Measurements from ENCODE around the gene SLC23A2.

Gene SLC23A2

DNA sequence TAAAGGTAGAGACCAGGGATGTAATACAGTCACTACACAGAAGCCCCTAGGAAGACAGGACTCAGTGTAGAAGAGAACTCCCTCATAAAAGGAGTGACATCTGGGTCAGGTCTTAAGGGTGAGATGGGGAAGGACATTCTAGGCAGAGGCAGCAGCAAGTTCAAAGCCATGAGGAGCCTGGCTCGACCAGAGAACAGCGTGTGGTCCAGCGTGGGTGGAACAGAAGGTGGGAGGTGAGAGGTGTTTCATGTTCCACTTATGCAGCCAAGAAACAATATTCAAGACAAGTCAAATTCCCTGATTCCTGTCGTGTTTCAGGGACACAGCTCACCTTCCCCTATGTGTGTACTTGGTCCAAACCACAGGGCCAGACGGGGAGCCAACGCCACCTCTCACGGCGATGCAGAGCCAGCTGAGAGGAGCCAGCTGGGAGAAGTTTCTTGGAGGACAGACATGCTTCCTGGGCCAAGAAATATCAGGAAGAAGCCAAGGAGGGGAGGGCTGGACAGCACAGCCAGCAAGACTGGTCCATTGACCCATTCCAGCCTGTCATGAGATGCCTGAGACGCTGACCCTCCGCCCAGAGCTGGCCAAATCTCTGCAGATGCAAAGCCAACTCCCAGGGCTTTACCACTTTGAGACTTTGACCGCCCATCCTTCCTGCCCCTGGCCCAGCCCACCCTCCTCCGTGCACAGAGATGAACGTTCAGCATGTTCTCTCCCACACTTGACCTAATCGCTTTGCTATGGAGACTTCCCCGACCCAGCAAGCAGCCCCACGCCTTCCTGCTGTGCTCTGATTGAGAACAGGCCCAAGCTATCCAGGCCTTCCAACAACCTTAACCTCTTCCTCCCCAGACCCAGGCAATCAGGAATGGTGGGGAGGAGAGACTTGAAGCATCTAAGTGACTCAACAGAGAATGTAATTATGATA lies 165.8 kb downstream of the SLC23A2 start:
- TF ChIP-seq TAF1 (IDR thresholded peaks at IDR 0.05; ENCODE audit: borderline replicate concordance, insufficient read depth, low read length) = no peak
- TF ChIP-seq, protein P1, sequence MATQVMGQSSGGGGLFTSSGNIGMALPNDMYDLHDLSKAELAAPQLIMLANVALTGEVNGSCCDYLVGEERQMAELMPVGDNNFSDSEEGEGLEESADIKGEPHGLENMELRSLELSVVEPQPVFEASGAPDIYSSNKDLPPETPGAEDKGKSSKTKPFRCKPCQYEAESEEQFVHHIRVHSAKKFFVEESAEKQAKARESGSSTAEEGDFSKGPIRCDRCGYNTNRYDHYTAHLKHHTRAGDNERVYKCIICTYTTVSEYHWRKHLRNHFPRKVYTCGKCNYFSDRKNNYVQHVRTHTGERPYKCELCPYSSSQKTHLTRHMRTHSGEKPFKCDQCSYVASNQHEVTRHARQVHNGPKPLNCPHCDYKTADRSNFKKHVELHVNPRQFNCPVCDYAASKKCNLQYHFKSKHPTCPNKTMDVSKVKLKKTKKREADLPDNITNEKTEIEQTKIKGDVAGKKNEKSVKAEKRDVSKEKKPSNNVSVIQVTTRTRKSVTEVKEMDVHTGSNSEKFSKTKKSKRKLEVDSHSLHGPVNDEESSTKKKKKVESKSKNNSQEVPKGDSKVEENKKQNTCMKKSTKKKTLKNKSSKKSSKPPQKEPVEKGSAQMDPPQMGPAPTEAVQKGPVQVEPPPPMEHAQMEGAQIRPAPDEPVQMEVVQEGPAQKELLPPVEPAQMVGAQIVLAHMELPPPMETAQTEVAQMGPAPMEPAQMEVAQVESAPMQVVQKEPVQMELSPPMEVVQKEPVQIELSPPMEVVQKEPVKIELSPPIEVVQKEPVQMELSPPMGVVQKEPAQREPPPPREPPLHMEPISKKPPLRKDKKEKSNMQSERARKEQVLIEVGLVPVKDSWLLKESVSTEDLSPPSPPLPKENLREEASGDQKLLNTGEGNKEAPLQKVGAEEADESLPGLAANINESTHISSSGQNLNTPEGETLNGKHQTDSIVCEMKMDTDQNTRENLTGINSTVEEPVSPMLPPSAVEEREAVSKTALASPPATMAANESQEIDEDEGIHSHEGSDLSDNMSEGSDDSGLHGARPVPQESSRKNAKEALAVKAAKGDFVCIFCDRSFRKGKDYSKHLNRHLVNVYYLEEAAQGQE (IDR thresholded peaks at IDR 0.05; ENCODE audit: insufficient read depth in 1 of 2, low read depth in 2 of 2, low read length in 2 of 2) = peak in 1 of 2 experiments; percentile 37; a peak in 1 of 4 replicates
- TF ChIP-seq SIN3A (IDR thresholded peaks at IDR 0.05; ENCODE audit: borderline replicate concordance, insufficient read depth, low read length) = no peak

DNA sequence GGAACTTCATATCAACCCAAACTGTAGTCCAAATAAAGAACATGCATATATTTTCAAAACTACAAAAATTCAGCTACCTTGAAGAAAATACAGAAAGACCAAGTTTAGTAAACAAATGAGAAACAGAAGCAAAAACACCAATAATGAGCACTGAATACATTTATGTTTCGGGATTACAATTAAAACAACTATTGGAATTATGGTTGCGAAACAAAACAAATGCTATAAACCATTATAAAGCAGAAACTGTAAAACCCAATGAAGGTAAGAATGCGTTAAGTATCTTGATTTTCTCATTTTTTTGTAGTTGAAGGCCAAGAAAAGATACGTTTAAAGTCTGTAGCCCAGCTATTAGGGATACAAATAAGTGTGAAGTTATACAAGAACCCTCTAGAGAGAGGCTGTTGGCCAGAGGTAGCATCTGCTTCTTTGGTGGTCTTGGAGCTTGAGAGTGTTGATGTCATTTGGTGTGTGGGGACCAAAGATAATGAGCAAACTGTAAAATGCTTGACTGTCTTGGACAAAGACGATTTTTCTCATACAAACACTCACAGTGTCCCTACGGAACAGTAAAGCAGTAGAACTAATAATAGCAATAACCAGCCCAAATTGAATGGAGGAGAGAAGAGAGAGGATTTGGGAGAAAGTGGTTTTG lies 168.1 kb downstream of the SLC23A2 start:
- TF ChIP-seq FOXP2 (optimal IDR thresholded peaks at IDR 0.05; ENCODE audit: borderline replicate concordance, extremely low read depth, extremely low read length, insufficient read depth) (no peak), POLR2AphosphoS5 (IDR thresholded peaks at IDR 0.05; ENCODE audit: low read depth, low read length) (no peak), TAF1 (IDR thresholded peaks at IDR 0.05; ENCODE audit: borderline replicate concordance, insufficient read depth, low read length) (no peak), SIN3A (IDR thresholded peaks at IDR 0.05; ENCODE audit: borderline replicate concordance, insufficient read depth, low read length) (no peak)
- TF ChIP-seq, protein P1 (IDR thresholded peaks at IDR 0.05; ENCODE audit: insufficient read depth in 1 of 2, low read depth in 2 of 2, low read length in 2 of 2) = no peak

DNA sequence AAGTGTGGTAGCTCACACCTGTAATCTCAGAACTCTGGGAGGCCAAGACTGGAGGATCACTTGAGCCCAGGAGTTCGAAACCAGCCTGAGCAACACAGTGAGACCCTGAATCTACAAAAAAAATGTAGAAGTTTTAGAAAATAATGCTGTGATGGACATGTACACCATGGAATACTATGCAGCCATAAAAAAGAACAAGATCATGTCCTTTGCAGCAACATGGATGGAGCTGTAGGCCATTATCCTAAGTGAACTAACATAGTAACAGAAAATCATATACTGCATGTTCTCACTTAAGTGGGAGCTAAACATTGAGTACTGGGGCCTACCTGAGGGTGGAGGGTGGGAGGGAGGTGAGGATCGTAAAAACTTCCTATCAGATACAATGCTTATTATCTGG lies 168.8 kb downstream of the SLC23A2 start:
- TF ChIP-seq POLR2AphosphoS5 (IDR thresholded peaks at IDR 0.05; ENCODE audit: low read depth, low read length) (no peak), SIN3A (IDR thresholded peaks at IDR 0.05; ENCODE audit: borderline replicate concordance, insufficient read depth, low read length) (no peak), TAF1 (IDR thresholded peaks at IDR 0.05; ENCODE audit: borderline replicate concordance, insufficient read depth, low read length) (no peak), FOXP2 (optimal IDR thresholded peaks at IDR 0.05; ENCODE audit: borderline replicate concordance, extremely low read depth, extremely low read length, insufficient read depth) (no peak)
- TF ChIP-seq, protein P1 (IDR thresholded peaks at IDR 0.05; ENCODE audit: insufficient read depth in 1 of 2, low read depth in 2 of 2, low read length in 2 of 2) = no peak

DNA sequence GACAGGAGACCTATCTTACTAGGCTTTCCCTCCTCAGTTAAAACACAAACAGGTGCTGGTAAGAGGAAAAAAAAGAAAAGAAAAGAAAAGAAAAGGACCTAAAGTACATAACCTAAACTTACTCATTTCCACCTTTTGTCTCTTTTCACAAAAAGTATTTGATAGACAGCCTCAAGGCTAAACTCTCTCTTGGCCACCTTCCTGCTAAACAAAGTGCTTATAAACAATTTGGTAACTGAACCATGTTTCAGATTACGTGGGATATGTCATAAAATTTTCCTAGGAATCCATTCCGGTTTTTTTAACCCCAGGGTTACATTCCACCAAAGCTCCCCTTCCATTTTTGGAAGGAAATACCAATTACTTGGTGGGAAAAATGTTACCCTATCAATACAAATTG lies 170.6 kb downstream of the SLC23A2 start:
- TF ChIP-seq POLR2AphosphoS5 (IDR thresholded peaks at IDR 0.05; ENCODE audit: low read depth, low read length) (no peak), SIN3A (IDR thresholded peaks at IDR 0.05; ENCODE audit: borderline replicate concordance, insufficient read depth, low read length) (no peak), FOXP2 (optimal IDR thresholded peaks at IDR 0.05; ENCODE audit: borderline replicate concordance, extremely low read depth, extremely low read length, insufficient read depth) (no peak), TAF1 (IDR thresholded peaks at IDR 0.05; ENCODE audit: borderline replicate concordance, insufficient read depth, low read length) (no peak)
- TF ChIP-seq, protein P1 (IDR thresholded peaks at IDR 0.05; ENCODE audit: insufficient read depth in 1 of 2, low read depth in 2 of 2, low read length in 2 of 2) = no peak

Data from PFSK-1 (cell line).